ENCODE results near the gene PRKCZ.

The PRKCZ gene

GRCh38 chr1:2230781-2231531 lies 180.7 kb downstream of the PRKCZ start:
- no peak for DNase-seq (ENCODE audit: low spot score)
- in situ Hi-C loops (cut with MboI; ENCODE audit: low sequenced_read_pairs, unreplicated experiment) = no loop called here
- no peak for TF ChIP-seq CTCF (IDR thresholded peaks at IDR 0.05; ENCODE audit: borderline replicate concordance, control extremely low read depth, extremely low read depth, insufficient read depth, missing control alignments)

- TF ChIP-seq CTCF (IDR thresholded peaks at IDR 0.05; ENCODE audit: borderline replicate concordance, control extremely low read depth, extremely low read depth, insufficient read depth, missing control alignments) = no peak
- in situ Hi-C loops (cut with MboI; ENCODE audit: low sequenced_read_pairs, unreplicated experiment) = no loop called here
- DNase-seq (ENCODE audit: low spot score) = no peak
Observed at GRCh38 chr1:2231532-2232254, 181.5 kb downstream of the PRKCZ start.

- DNase-seq (ENCODE audit: low spot score) = no peak
- TF ChIP-seq CTCF (IDR thresholded peaks at IDR 0.05; ENCODE audit: borderline replicate concordance, control extremely low read depth, extremely low read depth, insufficient read depth, missing control alignments) = no peak
- in situ Hi-C loops (cut with MboI; ENCODE audit: low sequenced_read_pairs, unreplicated experiment) = no loop called here
Observed at GRCh38 chr1:2232255-2232915, 182.2 kb downstream of the PRKCZ start.

- no peak for TF ChIP-seq CTCF (IDR thresholded peaks at IDR 0.05; ENCODE audit: borderline replicate concordance, control extremely low read depth, extremely low read depth, insufficient read depth, missing control alignments)
- in situ Hi-C loops (cut with MboI; ENCODE audit: low sequenced_read_pairs, unreplicated experiment) = no loop called here
- DNase-seq (ENCODE audit: low spot score) = no peak
Observed at GRCh38 chr1:2232916-2233438, 182.8 kb downstream of the PRKCZ start.

GRCh38 chr1:2233468-2233867 lies 183.3 kb downstream of the PRKCZ start:
- in situ Hi-C loops (cut with MboI; ENCODE audit: low sequenced_read_pairs, unreplicated experiment) = no loop called here
- no peak for DNase-seq (ENCODE audit: low spot score)
- TF ChIP-seq CTCF (IDR thresholded peaks at IDR 0.05; ENCODE audit: borderline replicate concordance, control extremely low read depth, extremely low read depth, insufficient read depth, missing control alignments) = no peak

- in situ Hi-C loops (cut with MboI; ENCODE audit: low sequenced_read_pairs, unreplicated experiment) = no loop called here
- peak; percentile 75 for DNase-seq (ENCODE audit: low spot score)
- no peak for TF ChIP-seq CTCF (IDR thresholded peaks at IDR 0.05; ENCODE audit: borderline replicate concordance, control extremely low read depth, extremely low read depth, insufficient read depth, missing control alignments)
Observed at GRCh38 chr1:2233997-2234761, 184.0 kb downstream of the PRKCZ start.

Measured in GM13976 (cell line).